RWPE1 (cell line): Measurements from ENCODE around the gene BDKRB2.

Experiments
- CTCF ChIA-PET: fragments of 350-600 bp; sonication (Branson Sonifier 250); formaldehyde crosslinking; extraction: SDS; loops from one replicate; lab custom pipeline; 2021; lab: Yijun Ruan, JAX
- POLR2A ChIA-PET: fragments of 400-600 bp; formaldehyde crosslinking; extraction: SDS; loops from one replicate; lab custom pipeline; 2020; ENCODE audit warnings: antibody characterized with exemption; ENCODE audit not compliant: low non-redundant PET; lab: Yijun Ruan, JAX
- DNase-seq: peaks from one replicate; pipeline ENCODE4 v3.0.0; 2012; ENCODE audit warnings: low spot score
- H3K27ac ChIP-seq: fragments of 450-650 bp; 2 replicates; pipeline ENCODE4 v1.5.1; 2017
- TF ChIP-seq, protein P1 (sequence below): fragments of 450-650 bp; conservative IDR thresholded peaks from 2 replicates; pipeline ENCODE4 v1.5.1; 2017; ENCODE audit warnings: low read depth, mild to moderate bottlenecking

The BDKRB2 gene

DNA sequence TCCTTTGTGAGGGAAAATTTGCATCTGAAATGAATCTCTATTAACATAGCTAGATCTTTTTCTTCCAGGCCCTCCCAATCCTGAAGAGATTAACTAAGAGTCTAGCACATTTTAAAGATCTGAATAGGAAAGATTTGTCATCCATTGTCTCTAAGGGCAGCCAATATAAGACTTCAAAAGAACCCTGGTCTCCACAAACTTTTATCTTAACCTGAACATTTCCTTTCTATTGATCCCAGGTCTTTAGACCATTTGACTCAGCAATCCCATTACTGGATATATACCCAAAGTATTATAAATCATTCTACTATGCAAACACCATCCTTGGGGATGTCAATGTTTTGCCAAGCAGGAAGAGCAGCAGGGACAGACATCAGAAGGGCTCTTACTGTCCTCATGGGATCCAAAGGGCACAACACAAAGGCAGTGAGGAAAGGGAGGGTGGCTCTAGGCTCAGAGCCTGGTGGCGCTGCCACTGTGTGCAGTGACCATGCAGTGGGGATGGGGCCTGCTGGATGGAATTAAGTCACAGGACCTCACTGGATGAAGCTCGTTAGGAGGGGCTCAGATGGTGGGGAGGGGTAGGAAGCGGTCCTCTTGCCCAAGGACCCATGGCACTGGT lies 12.7 kb upstream of the BDKRB2 start:
- CTCF ChIA-PET = no interaction called here
- no peak for DNase-seq
- H3K27ac ChIP-seq = no peak overlapping the region
- POLR2A ChIA-PET = no interaction called here
- TF ChIP-seq, protein P1, sequence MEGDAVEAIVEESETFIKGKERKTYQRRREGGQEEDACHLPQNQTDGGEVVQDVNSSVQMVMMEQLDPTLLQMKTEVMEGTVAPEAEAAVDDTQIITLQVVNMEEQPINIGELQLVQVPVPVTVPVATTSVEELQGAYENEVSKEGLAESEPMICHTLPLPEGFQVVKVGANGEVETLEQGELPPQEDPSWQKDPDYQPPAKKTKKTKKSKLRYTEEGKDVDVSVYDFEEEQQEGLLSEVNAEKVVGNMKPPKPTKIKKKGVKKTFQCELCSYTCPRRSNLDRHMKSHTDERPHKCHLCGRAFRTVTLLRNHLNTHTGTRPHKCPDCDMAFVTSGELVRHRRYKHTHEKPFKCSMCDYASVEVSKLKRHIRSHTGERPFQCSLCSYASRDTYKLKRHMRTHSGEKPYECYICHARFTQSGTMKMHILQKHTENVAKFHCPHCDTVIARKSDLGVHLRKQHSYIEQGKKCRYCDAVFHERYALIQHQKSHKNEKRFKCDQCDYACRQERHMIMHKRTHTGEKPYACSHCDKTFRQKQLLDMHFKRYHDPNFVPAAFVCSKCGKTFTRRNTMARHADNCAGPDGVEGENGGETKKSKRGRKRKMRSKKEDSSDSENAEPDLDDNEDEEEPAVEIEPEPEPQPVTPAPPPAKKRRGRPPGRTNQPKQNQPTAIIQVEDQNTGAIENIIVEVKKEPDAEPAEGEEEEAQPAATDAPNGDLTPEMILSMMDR = no peak

DNA sequence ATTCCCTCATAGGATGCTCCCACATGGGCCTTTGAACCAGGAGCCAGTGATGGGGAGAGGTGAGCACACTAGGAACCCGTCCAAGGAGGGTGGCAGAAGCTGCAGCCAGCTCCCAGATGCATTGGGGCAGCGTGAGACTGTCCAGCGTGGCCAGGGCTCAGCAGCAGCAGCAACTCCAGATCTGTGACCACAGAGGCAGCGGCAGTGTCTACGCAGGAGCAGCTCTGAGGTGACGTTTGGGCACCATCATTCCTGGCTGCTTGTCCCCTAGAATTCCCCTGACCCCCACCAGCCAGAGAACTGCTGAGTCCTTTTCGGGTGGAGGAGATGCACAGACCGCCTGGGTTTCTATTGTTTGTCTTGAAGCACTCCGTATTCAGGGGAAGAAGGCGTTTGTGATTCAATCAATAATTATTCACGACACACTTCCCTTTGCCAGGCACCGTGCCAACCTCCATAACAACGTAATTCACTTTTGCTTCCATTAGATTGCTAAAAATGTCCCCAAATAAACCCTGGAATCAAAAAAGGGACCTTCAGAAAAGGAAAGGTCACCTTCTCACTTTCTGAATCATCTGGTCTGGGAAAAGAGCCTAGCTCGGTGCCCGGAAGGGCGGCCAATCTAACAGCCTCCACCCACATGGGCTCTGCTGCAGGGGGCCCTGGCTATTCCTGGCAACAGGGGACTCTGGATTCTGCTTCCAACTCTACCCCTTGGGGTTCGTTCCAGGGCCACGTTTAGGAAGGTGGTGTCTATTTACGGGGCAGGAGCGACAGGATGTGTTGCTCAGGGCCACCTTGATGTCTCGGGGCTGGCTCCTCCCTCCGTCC lies 11.4 kb upstream of the BDKRB2 start:
- TF ChIP-seq, protein P1 = no peak
- CTCF ChIA-PET = no interaction called here
- DNase-seq = no peak
- POLR2A ChIA-PET = no interaction called here
- no peak overlapping the region for H3K27ac ChIP-seq

DNA sequence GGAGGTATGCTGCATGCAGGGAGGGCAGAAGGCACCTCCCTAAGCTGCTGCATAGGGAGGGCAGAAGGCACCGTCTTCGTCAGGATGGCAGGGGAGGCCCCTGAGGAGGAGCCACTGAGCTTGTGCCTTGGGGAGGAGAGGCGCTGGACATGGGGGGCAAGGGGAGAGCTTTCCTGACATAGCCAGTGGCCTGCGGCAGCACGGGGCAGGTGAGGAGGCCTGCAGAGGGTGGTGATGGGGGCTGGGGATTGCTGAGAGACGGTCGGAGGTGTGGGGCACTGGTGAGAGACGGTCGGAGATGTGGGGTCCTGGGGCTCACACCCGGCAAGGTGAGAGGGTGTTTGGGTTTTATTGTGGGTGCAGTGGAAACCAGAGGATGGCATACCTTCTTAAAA lies 10.4 kb upstream of the BDKRB2 start:
- TF ChIP-seq, protein P1 = no peak
- ChIA-PET POLR2A (no interaction called here), CTCF (interaction anchor here (0.6 kb wide), 1 partner anchor 68 kb away, joined by 3 read pairs; no protein-coding TSS in a partner anchor)
- no peak for DNase-seq
- no peak overlapping the region for H3K27ac ChIP-seq

DNA sequence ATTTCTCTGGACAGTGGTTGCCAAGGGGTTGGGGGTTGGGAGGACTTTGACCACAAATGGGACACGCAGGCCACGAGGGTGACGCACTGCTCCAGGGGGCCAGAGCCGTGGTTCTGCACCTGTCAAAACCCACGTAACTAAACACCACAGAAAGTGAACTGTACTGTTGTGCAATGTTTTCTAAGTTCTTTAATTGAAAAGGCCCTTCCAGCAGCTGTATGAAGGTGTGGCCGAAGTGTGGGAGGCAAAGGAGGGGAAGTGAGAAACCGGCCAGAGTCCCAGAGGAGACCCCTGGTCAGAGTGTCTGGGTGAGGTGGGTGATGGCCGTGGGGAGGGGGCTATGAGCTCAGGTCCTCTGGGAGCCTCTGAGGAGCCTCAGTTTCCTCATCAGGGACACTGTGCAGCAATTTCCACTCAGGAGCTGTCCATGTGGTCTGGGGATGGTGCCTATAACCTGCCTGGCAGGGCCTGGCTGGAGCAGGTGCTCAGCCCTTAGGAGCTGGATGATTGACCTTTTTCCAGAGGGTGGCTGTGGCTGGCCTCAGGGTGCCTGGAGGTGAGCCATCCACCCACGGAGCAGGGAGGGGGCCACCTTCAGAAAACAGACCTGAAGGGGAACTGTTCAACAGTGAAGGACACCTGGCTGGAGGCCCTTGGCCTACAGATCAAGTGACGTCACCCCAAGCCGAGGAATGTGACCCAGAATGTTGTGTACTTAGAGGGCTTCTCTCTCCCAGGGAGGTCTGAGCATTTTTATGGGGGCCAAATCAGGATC lies 9.8 kb upstream of the BDKRB2 start:
- no peak overlapping the region for H3K27ac ChIP-seq
- POLR2A ChIA-PET = no interaction called here
- DNase-seq = no peak
- CTCF ChIA-PET = interaction anchor here (0.6 kb wide), 1 partner anchor 68 kb away, joined by 3 read pairs; no protein-coding TSS in a partner anchor
- TF ChIP-seq, protein P1 = no peak

DNA sequence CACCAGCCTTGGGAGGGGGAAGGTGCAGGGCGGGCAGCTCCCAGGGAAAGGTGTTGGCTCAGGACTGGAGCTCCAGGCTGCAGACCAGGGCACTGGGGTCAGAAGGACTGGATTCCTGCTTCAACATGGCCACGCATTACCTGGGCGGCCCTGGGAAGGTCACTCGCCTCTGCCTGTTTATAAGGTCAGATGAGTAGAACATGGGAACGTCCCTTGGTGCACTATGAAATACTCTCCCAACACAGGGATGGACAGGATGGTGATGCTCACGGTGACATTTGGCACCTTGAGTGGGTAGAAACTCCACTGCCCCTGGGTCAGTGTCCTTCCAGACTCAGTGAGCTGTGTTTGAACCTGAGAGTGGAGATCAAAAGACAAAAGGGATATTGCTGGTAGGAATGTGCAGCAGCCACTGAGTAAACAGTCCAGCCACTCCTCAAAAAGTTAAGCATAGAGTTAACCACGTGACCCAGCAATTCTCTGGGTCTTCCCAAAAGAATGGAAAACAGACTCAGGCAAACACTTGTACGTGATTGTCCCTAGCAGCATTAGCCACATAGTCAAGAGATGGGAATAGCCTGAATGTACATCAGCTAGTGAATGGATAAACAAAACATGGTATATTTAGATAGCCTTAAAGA lies 9.1 kb upstream of the BDKRB2 start:
- no peak overlapping the region for H3K27ac ChIP-seq
- ChIA-PET POLR2A (no interaction called here), CTCF (no interaction called here)
- TF ChIP-seq, protein P1 = no peak
- DNase-seq = no peak
